Measurements from ENCODE around the gene CYBC1.

The CYBC1 gene

DNA sequence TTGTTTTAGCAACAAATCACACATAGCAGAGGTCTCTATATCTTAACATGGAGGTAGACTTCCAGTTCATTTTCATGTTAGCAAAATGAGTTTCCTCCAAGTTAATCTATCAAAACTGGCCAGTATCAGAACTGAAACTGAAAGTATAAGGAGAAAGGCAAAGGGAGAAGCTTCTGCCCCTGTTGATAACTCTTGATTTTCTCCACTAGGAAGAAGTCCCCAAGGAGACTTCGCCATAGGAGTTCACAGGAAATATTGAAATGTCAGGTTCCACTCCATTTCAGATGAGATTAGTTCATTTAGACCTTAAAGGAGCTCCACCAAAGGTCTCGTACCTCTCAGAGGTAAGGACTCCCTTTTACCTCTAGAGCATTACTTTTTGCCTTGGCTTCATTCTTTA lies 31.0 kb downstream of the CYBC1 start:
- TF ChIP-seq, protein P1, sequence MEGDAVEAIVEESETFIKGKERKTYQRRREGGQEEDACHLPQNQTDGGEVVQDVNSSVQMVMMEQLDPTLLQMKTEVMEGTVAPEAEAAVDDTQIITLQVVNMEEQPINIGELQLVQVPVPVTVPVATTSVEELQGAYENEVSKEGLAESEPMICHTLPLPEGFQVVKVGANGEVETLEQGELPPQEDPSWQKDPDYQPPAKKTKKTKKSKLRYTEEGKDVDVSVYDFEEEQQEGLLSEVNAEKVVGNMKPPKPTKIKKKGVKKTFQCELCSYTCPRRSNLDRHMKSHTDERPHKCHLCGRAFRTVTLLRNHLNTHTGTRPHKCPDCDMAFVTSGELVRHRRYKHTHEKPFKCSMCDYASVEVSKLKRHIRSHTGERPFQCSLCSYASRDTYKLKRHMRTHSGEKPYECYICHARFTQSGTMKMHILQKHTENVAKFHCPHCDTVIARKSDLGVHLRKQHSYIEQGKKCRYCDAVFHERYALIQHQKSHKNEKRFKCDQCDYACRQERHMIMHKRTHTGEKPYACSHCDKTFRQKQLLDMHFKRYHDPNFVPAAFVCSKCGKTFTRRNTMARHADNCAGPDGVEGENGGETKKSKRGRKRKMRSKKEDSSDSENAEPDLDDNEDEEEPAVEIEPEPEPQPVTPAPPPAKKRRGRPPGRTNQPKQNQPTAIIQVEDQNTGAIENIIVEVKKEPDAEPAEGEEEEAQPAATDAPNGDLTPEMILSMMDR (IDR thresholded peaks at IDR 0.05; ENCODE audit: poor library complexity, severe bottlenecking) = no peak
- Histone ChIP-seq H3K27me3 (ENCODE audit: insufficient read depth, poor library complexity, severe bottlenecking) (no peaks in the 10 kb centered on the region), H3K4me1 (ENCODE audit: insufficient read depth, poor library complexity, severe bottlenecking) (peaks cover 7% of the 10 kb centered on the region), H3K36me3 (ENCODE audit: low read depth) (peaks cover 8% of the 10 kb centered on the region), H3K4me3 (ENCODE audit: severe bottlenecking) (peak overlapping the region; percentile 91), H3K27ac (ENCODE audit: poor library complexity, severe bottlenecking) (peak overlapping the region; percentile 42), H3K9me3 (ENCODE audit: severe bottlenecking) (peaks cover 4% of the 10 kb centered on the region)
- no peak for DNase-seq (ENCODE audit: low spot score)
- no peak for ATAC-seq (ENCODE audit: low read depth)

DNA sequence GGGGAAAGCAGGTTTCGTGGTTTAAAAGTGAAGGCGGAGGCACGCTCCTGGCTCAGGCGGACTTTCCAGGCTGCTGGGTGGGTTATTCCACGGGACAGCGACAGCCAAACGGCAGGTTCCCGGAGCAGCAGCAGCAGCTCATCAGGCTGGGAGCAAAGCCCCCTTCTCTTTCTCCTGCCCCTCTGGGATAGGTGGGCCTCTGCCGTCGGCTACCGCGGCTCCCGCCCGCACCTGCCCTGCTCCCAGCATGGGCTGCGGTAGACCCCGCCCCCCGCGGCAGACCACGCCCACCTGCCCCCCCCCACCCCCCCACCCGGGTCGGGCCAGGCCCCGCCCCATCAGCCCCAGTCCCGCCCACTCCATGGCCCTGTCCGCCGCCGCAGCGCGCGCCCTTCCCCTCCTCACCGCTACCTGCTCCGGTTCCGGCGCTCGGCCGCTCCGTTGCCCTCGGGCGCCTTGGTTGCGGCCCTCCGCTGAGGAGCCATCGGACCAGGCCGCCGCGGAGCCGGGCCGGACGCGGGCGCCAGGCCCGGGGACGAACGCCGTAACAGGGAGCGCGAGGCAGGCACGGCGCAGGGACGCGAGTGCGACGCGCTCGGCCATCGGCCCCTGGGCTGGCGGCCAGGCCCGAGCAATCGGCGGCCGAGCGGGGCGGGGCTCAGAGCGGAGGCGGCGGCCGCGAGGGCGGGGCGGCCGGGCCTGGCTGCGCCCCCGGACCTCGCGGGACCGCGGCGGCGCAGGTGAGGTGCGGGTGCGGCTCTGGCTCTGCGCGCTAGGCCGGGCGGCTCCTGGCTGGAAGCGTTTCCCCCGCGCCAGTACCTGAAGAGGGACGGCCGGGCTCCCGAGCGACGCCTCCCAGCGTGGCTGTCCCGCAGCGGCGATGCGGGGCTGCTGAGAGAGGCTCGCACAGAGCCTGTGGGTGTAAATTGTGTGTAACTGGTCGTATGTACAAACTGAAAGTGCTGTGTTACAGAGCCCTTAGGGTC lies 32.3 kb downstream of the CYBC1 start, which contains the start of the genes HEXD and OGFOD3:
HEXD (plus strand) TSS at position 347 of the 986 bp plus-strand sequence. CDS start 1,453 bp downstream, outside the sequence.
OGFOD3 (minus strand) TSS at position 586 of the 986 bp plus-strand sequence; CDS start at position 485, 101 bp downstream.
- TF ChIP-seq, protein P1 (IDR thresholded peaks at IDR 0.05; ENCODE audit: poor library complexity, severe bottlenecking) = no peak
- Histone ChIP-seq H3K27me3 (ENCODE audit: insufficient read depth, poor library complexity, severe bottlenecking) (no peaks in the 10 kb centered on the region), H3K36me3 (ENCODE audit: low read depth) (peaks cover 11% of the 10 kb centered on the region), H3K27ac (ENCODE audit: poor library complexity, severe bottlenecking) (peak within 1 kb of the TSS; percentile 42), H3K9me3 (ENCODE audit: severe bottlenecking) (peaks cover 4% of the 10 kb centered on the region), H3K4me3 (ENCODE audit: severe bottlenecking) (peak within 1 kb of the TSS; percentile 91), H3K4me1 (ENCODE audit: insufficient read depth, poor library complexity, severe bottlenecking) (peaks cover 7% of the 10 kb centered on the region)
- ATAC-seq (ENCODE audit: low read depth) = peak; percentile 86
- peak; percentile 84 for DNase-seq (ENCODE audit: low spot score)

DNA sequence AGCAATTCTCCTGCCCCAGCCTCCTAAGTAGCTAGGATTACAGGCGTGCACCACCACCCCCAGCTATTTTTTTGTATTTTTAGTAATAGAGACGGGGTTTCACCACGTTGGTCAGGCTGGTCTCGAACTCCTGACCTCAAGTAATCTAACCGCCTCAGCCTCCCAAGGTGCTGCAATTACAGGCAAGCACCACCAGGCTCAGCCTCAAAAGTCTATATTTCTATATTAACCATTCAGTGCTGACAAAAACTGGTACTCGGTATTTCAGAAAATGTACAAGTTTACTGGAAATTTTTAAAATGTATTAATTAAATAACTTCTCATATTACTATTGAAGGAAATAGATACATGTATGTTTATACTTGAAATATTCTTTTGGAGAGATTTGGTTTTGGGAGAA lies 33.8 kb downstream of the CYBC1 start:
- Histone ChIP-seq H3K27me3 (ENCODE audit: insufficient read depth, poor library complexity, severe bottlenecking) (no peaks in the 10 kb centered on the region), H3K27ac (ENCODE audit: poor library complexity, severe bottlenecking) (no peak overlapping the region), H3K4me3 (ENCODE audit: severe bottlenecking) (no peak overlapping the region), H3K4me1 (ENCODE audit: insufficient read depth, poor library complexity, severe bottlenecking) (peaks cover 7% of the 10 kb centered on the region), H3K36me3 (ENCODE audit: low read depth) (peaks cover 11% of the 10 kb centered on the region), H3K9me3 (ENCODE audit: severe bottlenecking) (no peaks in the 10 kb centered on the region)
- TF ChIP-seq, protein P1 (IDR thresholded peaks at IDR 0.05; ENCODE audit: poor library complexity, severe bottlenecking) = no peak
- ATAC-seq (ENCODE audit: low read depth) (no peak), DNase-seq (ENCODE audit: low spot score) (peak; percentile 2)

DNA sequence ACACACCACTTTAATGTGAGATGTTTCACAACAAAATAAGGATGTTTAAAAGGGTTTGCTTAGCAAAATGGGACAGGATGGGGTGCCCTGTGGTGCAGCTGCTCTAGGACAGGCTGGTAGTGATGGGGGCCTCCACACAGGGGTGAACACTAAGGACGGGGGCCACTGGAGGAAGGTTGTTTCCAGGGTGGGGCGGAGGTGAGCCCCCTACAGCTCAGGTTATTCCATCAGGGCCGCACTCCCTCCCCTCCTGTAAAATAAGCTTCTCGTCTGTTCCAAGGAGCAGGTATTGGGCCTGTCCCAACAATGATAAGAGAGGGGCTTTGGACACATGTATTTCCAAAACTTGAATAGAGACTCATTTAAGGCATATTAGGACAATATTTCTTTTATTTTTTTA lies 34.3 kb downstream of the CYBC1 start:
- peaks cover 7% of the 10 kb centered on the region for H3K4me1 ChIP-seq (ENCODE audit: insufficient read depth, poor library complexity, severe bottlenecking)
- ATAC-seq (ENCODE audit: low read depth) = no peak
- TF ChIP-seq, protein P1 (IDR thresholded peaks at IDR 0.05; ENCODE audit: poor library complexity, severe bottlenecking) = no peak

More for the DNA sequence above, 34.3 kb downstream of the CYBC1 start:
- no peaks in the 10 kb centered on the region for H3K9me3 ChIP-seq (ENCODE audit: severe bottlenecking)
- no peak overlapping the region for H3K4me3 ChIP-seq (ENCODE audit: severe bottlenecking)
- H3K27me3 ChIP-seq (ENCODE audit: insufficient read depth, poor library complexity, severe bottlenecking) = no peaks in the 10 kb centered on the region
- peaks cover 11% of the 10 kb centered on the region for H3K36me3 ChIP-seq (ENCODE audit: low read depth)
- DNase-seq (ENCODE audit: low spot score) = peak; percentile 36
- no peak overlapping the region for H3K27ac ChIP-seq (ENCODE audit: poor library complexity, severe bottlenecking)
